Measurements from ENCODE around the gene FAM135A. TPM values are rescaled to one million over a fixed set of nuclear protein-coding genes. Genes with fewer than 3 reads are reported as not detected.
A peak's percentile ranks its signal among the peaks of the same experiment; 100 is the strongest.

FAM135A gene
- total RNA-seq, 3 donors from 2014 or later = 42.1 to 63.3 (median 56.3) TPM

- intact Hi-C loops (cut with DNase I, micrococcal nuclease) = loop anchor here in 1 of 2 donors (10.0 kb wide), 1 partner anchor 53 kb away; no protein-coding TSS in a partner anchor
- DNase-seq (no peak), ATAC-seq (peak; percentile 74)
- Histone ChIP-seq H3K36me3 (ENCODE audit: low read depth) (no peaks in the 10 kb centered on the region), H3K4me3 (no peak overlapping the region), H3K4me1 (ENCODE audit: low read depth) (no peaks in the 10 kb centered on the region), H3K9me3 (no peaks in the 10 kb centered on the region)
- peak; percentile 28 for TF ChIP-seq CTCF (IDR thresholded peaks at IDR 0.05)
Observed at GRCh38 chr6:70371454-70372105, 41.7 kb upstream of the FAM135A start.

DNA sequence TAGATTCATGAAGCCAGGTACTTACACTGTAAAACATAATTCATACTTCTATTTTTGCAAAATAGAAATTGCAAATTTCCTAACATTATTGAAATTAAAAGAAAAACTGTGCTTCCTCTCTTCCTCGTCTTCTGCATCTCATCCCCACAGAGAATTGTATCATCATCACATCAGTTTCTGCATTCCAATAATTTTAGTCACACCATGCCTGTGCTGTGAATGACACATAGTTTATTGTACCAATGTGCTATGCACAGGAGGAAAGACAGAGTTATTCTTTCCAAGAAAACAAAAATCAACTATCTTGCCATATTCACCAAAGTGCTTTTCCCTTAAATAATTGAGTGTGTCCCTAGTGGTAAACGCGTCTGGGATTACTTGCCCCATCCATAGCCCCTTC is 38.1 kb upstream of the FAM135A start:
- ATAC-seq (peak; percentile 72), DNase-seq (no peak)
- Histone ChIP-seq H3K36me3 (ENCODE audit: low read depth) (no peaks in the 10 kb centered on the region), H3K4me3 (no peak overlapping the region), H3K9me3 (no peaks in the 10 kb centered on the region), H3K4me1 (ENCODE audit: low read depth) (peaks cover 12% of the 10 kb centered on the region)
- TF ChIP-seq CTCF (IDR thresholded peaks at IDR 0.05) = no peak
- intact Hi-C loops (cut with DNase I, micrococcal nuclease) = loop anchor here in 1 of 2 donors (10.0 kb wide), 1 partner anchor 50 kb away; no protein-coding TSS in a partner anchor

GRCh38 chr6:70375882-70376281 is 37.4 kb upstream of the FAM135A start:
- intact Hi-C loops (cut with DNase I, micrococcal nuclease) = loop anchor here in 1 of 2 donors (10.0 kb wide), 1 partner anchor 49 kb away; no protein-coding TSS in a partner anchor
- no peak overlapping the region for H3K4me3 ChIP-seq
- H3K4me1 ChIP-seq (ENCODE audit: low read depth) = peaks cover 12% of the 10 kb centered on the region
- no peak for TF ChIP-seq CTCF (IDR thresholded peaks at IDR 0.05)
- no peak for DNase-seq
- no peaks in the 10 kb centered on the region for H3K36me3 ChIP-seq (ENCODE audit: low read depth)
- no peaks in the 10 kb centered on the region for H3K9me3 ChIP-seq
- ATAC-seq = no peak

- Histone ChIP-seq H3K4me1 (ENCODE audit: low read depth) (peaks cover 12% of the 10 kb centered on the region), H3K9me3 (no peaks in the 10 kb centered on the region), H3K4me3 (no peak overlapping the region), H3K36me3 (ENCODE audit: low read depth) (no peaks in the 10 kb centered on the region)
- DNase-seq = no peak
- intact Hi-C loops (cut with DNase I, micrococcal nuclease) = loop anchor here in 1 of 2 donors (10.0 kb wide), 1 partner anchor 48 kb away; no protein-coding TSS in a partner anchor
- TF ChIP-seq CTCF (IDR thresholded peaks at IDR 0.05) = no peak
- no peak for ATAC-seq
Observed at GRCh38 chr6:70376628-70377027, 36.7 kb upstream of the FAM135A start.

GRCh38 chr6:70377372-70377771 is 35.9 kb upstream of the FAM135A start:
- ATAC-seq (no peak), DNase-seq (no peak)
- Histone ChIP-seq H3K36me3 (ENCODE audit: low read depth) (no peaks in the 10 kb centered on the region), H3K4me1 (ENCODE audit: low read depth) (peaks cover 12% of the 10 kb centered on the region), H3K9me3 (no peaks in the 10 kb centered on the region), H3K4me3 (no peak overlapping the region)
- intact Hi-C loops (cut with DNase I, micrococcal nuclease) = loop anchor here in 1 of 2 donors (10.0 kb wide), 1 partner anchor 47 kb away; no protein-coding TSS in a partner anchor
- no peak for TF ChIP-seq CTCF (IDR thresholded peaks at IDR 0.05)
